BLaER1 treated with 17β-estradiol and CSF1 and Interleukin-3, amounts not matched to agents 10 nM and 100 nM (cell line): ENCODE data around the gene KRT34.

Experiments
- H3K27ac ChIP-seq, 11 experiments: shearing (Covaris generic); formaldehyde crosslinking; 2 replicates each; pipeline ENCODE4 v1.8.1; 2022
- H3K27me3 ChIP-seq, 11 experiments: shearing (Covaris generic); formaldehyde crosslinking; 2 replicates each; pipeline ENCODE4 v1.8.1; 2022
- H3K36me3 ChIP-seq, 11 experiments: shearing (Covaris generic); formaldehyde crosslinking; 2 replicates each; pipeline ENCODE4 v1.8.1; 2022
- H3K4me1 ChIP-seq, 10 experiments: shearing (Covaris generic); formaldehyde crosslinking; 2 replicates each; pipeline ENCODE4 v1.8.1; 2022
- H3K4me2 ChIP-seq, 11 experiments: shearing (Covaris generic); formaldehyde crosslinking; 2 replicates each; pipeline ENCODE4 v1.8.1; 2022
- H3K4me3 ChIP-seq, 10 experiments: shearing (Covaris generic); formaldehyde crosslinking; 2 replicates each; pipeline ENCODE4 v1.8.1; 2022
- H3K9ac ChIP-seq, 11 experiments: shearing (Covaris generic); formaldehyde crosslinking; 2 replicates each; pipeline ENCODE4 v1.8.1; 2022
- H3K9me3 ChIP-seq, 11 experiments: shearing (Covaris generic); formaldehyde crosslinking; replicated peaks in 1 of 11; 2 replicates each; pipeline ENCODE4 v1.8.1; 2022
- H4K20me1 ChIP-seq, 11 experiments: shearing (Covaris generic); formaldehyde crosslinking; 2 replicates each; pipeline ENCODE4 v1.8.1; 2022
- Cebpa-rat ChIP-seq, 11 experiments: shearing (Covaris generic); IDR thresholded peaks; 2 replicates each; pipeline ENCODE4 v1.8.1; 2022

Gene KRT34

DNA sequence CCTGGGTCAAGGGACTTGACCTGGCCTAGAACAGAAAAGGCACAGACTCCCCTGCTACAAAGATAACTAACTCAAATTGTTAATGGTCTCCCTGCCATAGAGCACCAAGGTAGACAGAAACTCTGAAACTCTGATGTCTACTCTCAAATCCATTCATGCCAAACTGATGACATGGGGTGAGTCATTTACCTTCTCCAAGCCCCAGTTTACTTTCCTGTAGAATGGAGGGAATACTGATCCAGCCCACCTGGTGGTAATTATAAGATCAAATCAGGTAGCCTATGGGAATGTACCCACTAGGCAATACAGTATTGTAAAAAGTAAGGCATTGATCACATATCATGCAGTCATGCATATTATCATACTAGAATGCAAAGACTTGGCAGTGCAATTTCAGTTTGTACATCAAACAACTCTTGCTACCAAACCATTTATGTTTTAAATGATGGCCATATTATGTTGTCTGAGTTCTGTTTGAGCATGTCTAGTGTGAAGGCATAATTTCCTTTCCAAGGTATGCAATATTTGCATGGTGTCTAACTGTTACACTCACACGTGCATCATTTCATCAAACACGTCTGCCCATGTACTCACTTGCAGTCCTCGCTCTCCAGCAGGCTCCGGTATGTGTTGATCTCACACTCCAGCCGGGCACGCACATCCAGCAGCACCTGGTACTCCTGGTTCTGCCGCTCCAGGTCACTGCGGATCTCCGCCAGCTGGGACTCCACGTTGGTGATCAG, 12.3 kb upstream of the KRT34 start:
- Histone ChIP-seq H4K20me1 (no peaks in the 10 kb centered on the region), H3K9me3 (no peaks in the 10 kb centered on the region), H3K9ac (no peak overlapping the region), H3K27ac (no peak overlapping the region), H3K4me2 (no peak overlapping the region), H3K36me3 (no peaks in the 10 kb centered on the region), H3K4me3 (no peak overlapping the region), H3K4me1 (peaks cover 0 to 17% (median 0%) of the 10 kb centered on the region in 10 experiments; a peak in 7 of 20 replicates), H3K27me3 (no peaks in the 10 kb centered on the region)
- TF ChIP-seq Cebpa-rat (IDR thresholded peaks at IDR 0.05): no peak

DNA sequence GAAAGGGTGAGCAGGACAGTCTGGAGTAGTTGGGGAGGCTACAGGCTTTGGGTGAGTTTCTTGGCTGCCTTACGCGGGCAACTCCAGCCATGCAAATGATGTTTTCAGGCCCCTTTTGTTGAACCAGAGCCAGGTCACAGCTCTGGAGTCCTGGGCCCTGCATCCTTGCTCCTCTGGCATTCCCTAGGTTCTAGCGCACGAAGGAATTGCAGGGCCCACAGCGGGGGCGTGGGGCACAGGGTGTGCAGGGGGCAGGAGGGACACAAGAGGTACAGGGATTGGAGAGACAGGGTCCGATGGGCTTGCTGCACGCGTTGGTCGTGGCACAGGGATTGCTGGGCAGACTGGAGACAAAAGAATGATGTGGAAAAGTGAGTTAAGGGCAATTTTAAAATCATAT, 11.7 kb upstream of the KRT34 start:
- Histone ChIP-seq H4K20me1 (no peaks in the 10 kb centered on the region), H3K4me2 (no peak overlapping the region), H3K36me3 (no peaks in the 10 kb centered on the region), H3K9ac (no peak overlapping the region), H3K27ac (no peak overlapping the region), H3K27me3 (no peaks in the 10 kb centered on the region), H3K4me3 (no peak overlapping the region), H3K9me3 (no peaks in the 10 kb centered on the region), H3K4me1 (peaks cover 0 to 17% (median 0%) of the 10 kb centered on the region in 10 experiments; a peak in 7 of 20 replicates)
- TF ChIP-seq Cebpa-rat (IDR thresholded peaks at IDR 0.05): no peak

DNA sequence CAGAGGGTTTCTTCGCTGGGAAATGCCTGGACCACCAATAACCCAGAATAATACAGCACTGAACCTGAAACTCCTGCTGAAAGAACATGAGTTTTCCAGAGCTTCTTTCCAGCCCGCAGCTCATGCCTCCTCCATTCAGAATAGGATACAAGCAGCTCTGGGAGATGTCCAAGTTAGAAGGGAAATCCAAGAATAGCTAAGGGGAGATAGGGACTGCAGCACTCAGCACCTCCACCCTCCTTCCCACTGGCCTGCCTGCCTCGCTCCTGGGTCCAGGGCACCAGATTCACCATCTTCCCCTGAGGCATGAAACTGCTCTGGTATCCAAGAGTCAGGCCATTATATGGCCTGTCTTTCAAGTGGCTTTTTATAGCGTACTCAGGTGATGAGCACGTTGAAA, 11.2 kb upstream of the KRT34 start:
- Histone ChIP-seq H3K9ac (no peak overlapping the region), H3K4me2 (no peak overlapping the region), H3K27ac (no peak overlapping the region), H3K4me3 (no peak overlapping the region), H3K36me3 (no peaks in the 10 kb centered on the region), H3K4me1 (peaks cover 0 to 17% (median 0%) of the 10 kb centered on the region in 10 experiments; a peak in 7 of 20 replicates), H3K27me3 (no peaks in the 10 kb centered on the region), H3K9me3 (0 out of 22 replicates have a peak, but pooled peaks cover 0 to 1% (median 0%) of the 10 kb centered on the region in 11 experiments), H4K20me1 (no peaks in the 10 kb centered on the region)
- TF ChIP-seq Cebpa-rat (IDR thresholded peaks at IDR 0.05): no peak

GRCh38 chr17:41392278-41392677, 10.2 kb upstream of the KRT34 start:
- H3K36me3 ChIP-seq: no peaks in the 10 kb centered on the region

GRCh38 chr17:41391535-41391934, 9.4 kb upstream of the KRT34 start:
- H3K9ac ChIP-seq: no peak overlapping the region
- no peaks in the 10 kb centered on the region for H3K36me3 ChIP-seq
- H4K20me1 ChIP-seq: no peaks in the 10 kb centered on the region
- no peak overlapping the region for H3K27ac ChIP-seq
- H3K4me2 ChIP-seq: no peak overlapping the region
- peaks cover 0 to 4% (median 0%) of the 10 kb centered on the region in 10 experiments; a peak in 6 of 20 replicates for H3K4me1 ChIP-seq
- no peak overlapping the region for H3K4me3 ChIP-seq
- no peaks in the 10 kb centered on the region for H3K27me3 ChIP-seq
- peaks cover 12 to 16% (median 14%) of the 10 kb centered on the region in 11 experiments for H3K9me3 ChIP-seq
- TF ChIP-seq Cebpa-rat (IDR thresholded peaks at IDR 0.05): no peak

More at GRCh38 chr17:41392278-41392677, 10.2 kb upstream of the KRT34 start:
- H4K20me1 ChIP-seq: no peaks in the 10 kb centered on the region
- H3K9ac ChIP-seq: no peak overlapping the region
- H3K27me3 ChIP-seq: no peaks in the 10 kb centered on the region
- H3K9me3 ChIP-seq: peaks cover 5 to 9% (median 7%) of the 10 kb centered on the region in 11 experiments
- no peak overlapping the region for H3K4me2 ChIP-seq
- H3K27ac ChIP-seq: no peak overlapping the region
- no peak overlapping the region for H3K4me3 ChIP-seq
- TF ChIP-seq Cebpa-rat (IDR thresholded peaks at IDR 0.05): no peak
- peaks cover 0 to 12% (median 0%) of the 10 kb centered on the region in 10 experiments; a peak in 7 of 20 replicates for H3K4me1 ChIP-seq

DNA sequence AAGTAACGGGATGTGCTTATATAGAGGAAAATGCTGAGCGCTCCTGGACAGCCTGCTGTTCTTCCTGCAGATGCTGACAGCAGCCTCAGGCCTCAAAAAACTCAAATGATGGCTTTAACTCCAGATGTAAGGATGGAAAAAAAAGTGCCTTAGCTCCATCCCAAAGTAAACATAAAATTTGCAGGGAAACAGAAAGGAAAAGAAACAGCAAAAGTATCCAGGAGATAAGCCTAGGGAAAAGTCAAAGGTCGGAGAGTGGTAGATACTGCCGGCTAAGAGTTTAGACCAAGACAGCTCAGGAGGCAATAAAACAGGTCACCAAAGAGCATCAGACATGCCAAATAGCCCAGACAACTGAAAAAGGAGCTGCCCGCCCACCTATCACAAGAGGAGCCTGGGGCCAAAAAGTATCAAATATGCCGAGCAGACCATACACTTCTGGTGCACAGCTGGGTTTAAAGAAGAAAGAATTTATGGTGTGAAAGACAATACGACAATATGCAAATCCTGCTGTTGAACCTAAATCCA, 8.4 kb upstream of the KRT34 start:
- Histone ChIP-seq H3K27me3 (no peaks in the 10 kb centered on the region), H3K36me3 (no peaks in the 10 kb centered on the region)
- no peak for TF ChIP-seq Cebpa-rat (IDR thresholded peaks at IDR 0.05)

GRCh38 chr17:41387670-41388069, 5.6 kb upstream of the KRT34 start:
- TF ChIP-seq Cebpa-rat (IDR thresholded peaks at IDR 0.05): no peak
- Histone ChIP-seq H3K9ac (no peak overlapping the region), H3K27me3 (no peaks in the 10 kb centered on the region), H4K20me1 (no peaks in the 10 kb centered on the region), H3K9me3 (peaks cover 18 to 25% (median 20%) of the 10 kb centered on the region in 11 experiments), H3K4me3 (no peak overlapping the region), H3K4me2 (no peak overlapping the region), H3K36me3 (no peaks in the 10 kb centered on the region), H3K27ac (no peak overlapping the region), H3K4me1 (no peaks in the 10 kb centered on the region)

More for the DNA sequence above, 8.4 kb upstream of the KRT34 start:
- Histone ChIP-seq H3K9me3 (peaks cover 18 to 25% (median 20%) of the 10 kb centered on the region in 11 experiments), H3K27ac (no peak overlapping the region), H3K4me2 (no peak overlapping the region), H3K4me1 (no peaks in the 10 kb centered on the region), H4K20me1 (no peaks in the 10 kb centered on the region), H3K4me3 (no peak overlapping the region), H3K9ac (no peak overlapping the region)

DNA sequence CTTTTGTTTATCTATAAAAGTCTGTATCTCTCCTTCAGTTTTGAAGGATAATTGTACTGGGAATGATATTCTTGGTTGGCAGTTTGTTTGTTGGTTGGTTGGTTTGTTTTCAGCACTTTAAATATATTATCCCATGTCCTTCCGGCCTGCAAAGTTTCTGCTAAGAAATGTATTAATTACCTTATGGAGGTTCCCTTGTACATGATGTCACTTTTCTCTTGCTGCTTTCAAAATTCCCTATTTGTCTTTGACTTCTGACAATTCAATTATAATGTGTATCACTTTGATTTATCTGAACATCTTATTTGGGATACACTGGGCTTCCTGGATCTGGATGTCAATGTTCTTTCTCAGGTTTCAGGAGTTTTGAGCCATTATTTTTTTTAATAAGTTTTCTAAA, 4.1 kb upstream of the KRT34 start:
- H3K27me3 ChIP-seq: no peaks in the 10 kb centered on the region
- H4K20me1 ChIP-seq: no peaks in the 10 kb centered on the region
- TF ChIP-seq Cebpa-rat (IDR thresholded peaks at IDR 0.05): no peak
- H3K9me3 ChIP-seq: peaks cover 18 to 25% (median 20%) of the 10 kb centered on the region in 11 experiments
- peaks cover 0 to 4% (median 0%) of the 10 kb centered on the region in 10 experiments; a peak in 1 of 20 replicates for H3K4me1 ChIP-seq
- H3K27ac ChIP-seq: no peak overlapping the region
- no peaks in the 10 kb centered on the region for H3K36me3 ChIP-seq
- H3K4me2 ChIP-seq: no peak overlapping the region
- H3K4me3 ChIP-seq: no peak overlapping the region
- H3K9ac ChIP-seq: no peak overlapping the region

- H3K4me1 ChIP-seq: peaks cover 0 to 6% (median 0%) of the 10 kb centered on the region in 10 experiments; a peak in 1 of 20 replicates
- no peak overlapping the region for H3K9ac ChIP-seq
- H3K9me3 ChIP-seq: peaks cover 18 to 26% (median 21%) of the 10 kb centered on the region in 11 experiments
- H3K27ac ChIP-seq: no peak overlapping the region
- no peak overlapping the region for H3K4me2 ChIP-seq
- H3K36me3 ChIP-seq: no peaks in the 10 kb centered on the region
- no peak overlapping the region for H3K4me3 ChIP-seq
- no peaks in the 10 kb centered on the region for H3K27me3 ChIP-seq
- H4K20me1 ChIP-seq: no peaks in the 10 kb centered on the region
- no peak for TF ChIP-seq Cebpa-rat (IDR thresholded peaks at IDR 0.05)
Observed at GRCh38 chr17:41383690-41384089, 1.6 kb upstream of the KRT34 start.
